Mesothelial cell of epicardium (in vitro differentiated cells): ENCODE data around the gene ELMO3. TPM values are rescaled to one million over a fixed set of nuclear protein-coding genes. Genes with fewer than 3 reads are reported as not detected.

Experiments used
- DNase-seq, 2 experiments: peaks; one replicate each; pipeline ENCODE4 v3.0.0; 2021; ENCODE audit warnings: low spot score in 2 of 2; ENCODE audit not compliant: unreplicated experiment in 2 of 2
- H3K27ac Mint-ChIP-seq: 2 replicates; pipeline ENCODE4 v1.8.0; 2021; ENCODE audit warnings: mixed read lengths
- H3K27me3 Mint-ChIP-seq: 2 replicates; pipeline ENCODE4 v1.8.0; 2021; ENCODE audit warnings: low read depth, mixed read lengths
- H3K36me3 Mint-ChIP-seq: 2 replicates; pipeline ENCODE4 v1.8.0; 2021; ENCODE audit warnings: mixed read lengths
- H3K4me1 Mint-ChIP-seq: 2 replicates; pipeline ENCODE4 v1.8.0; 2021; ENCODE audit warnings: mixed read lengths
- H3K4me3 Mint-ChIP-seq: 2 replicates; pipeline ENCODE4 v1.8.0; 2021; ENCODE audit warnings: mild to moderate bottlenecking, moderate library complexity, mixed read lengths
- H3K9me3 Mint-ChIP-seq: 2 replicates; pipeline ENCODE4 v1.8.0; 2021; ENCODE audit warnings: mixed read lengths
- CTCF ChIP-seq: fragments of 200-600 bp; sonication (generic); IDR thresholded peaks from one replicate; pipeline ENCODE4 v1.5.0; 2021; ENCODE audit warnings: antibody characterized with exemption; ENCODE audit not compliant: unreplicated experiment
- total RNA-seq: library from RNA; stranded (reverse); gene quantifications from 3 replicates; pipeline ENCODE4 v1.2.1, GENCODE V29; 2021

The ELMO3 gene
- total RNA-seq, 1 donor from 2014 or later = 9.7 TPM

- Mint-ChIP-seq H3K4me3 (no peak overlapping the region), H3K27ac (no peak overlapping the region), H3K4me1 (peaks cover 6% of the 10 kb centered on the region), H3K9me3 (no peaks in the 10 kb centered on the region), H3K27me3 (peaks cover 5% of the 10 kb centered on the region), H3K36me3 (peaks cover 3% of the 10 kb centered on the region)
- TF ChIP-seq CTCF = no peak
- DNase-seq = no peak
These were observed 2.7 kb downstream of the ELMO3 start for GRCh38 chr16:67201411-67202345.

- peaks cover 6% of the 10 kb centered on the region for H3K4me1 Mint-ChIP-seq
These were observed 3.5 kb downstream of the ELMO3 start for GRCh38 chr16:67202426-67202825.

DNA sequence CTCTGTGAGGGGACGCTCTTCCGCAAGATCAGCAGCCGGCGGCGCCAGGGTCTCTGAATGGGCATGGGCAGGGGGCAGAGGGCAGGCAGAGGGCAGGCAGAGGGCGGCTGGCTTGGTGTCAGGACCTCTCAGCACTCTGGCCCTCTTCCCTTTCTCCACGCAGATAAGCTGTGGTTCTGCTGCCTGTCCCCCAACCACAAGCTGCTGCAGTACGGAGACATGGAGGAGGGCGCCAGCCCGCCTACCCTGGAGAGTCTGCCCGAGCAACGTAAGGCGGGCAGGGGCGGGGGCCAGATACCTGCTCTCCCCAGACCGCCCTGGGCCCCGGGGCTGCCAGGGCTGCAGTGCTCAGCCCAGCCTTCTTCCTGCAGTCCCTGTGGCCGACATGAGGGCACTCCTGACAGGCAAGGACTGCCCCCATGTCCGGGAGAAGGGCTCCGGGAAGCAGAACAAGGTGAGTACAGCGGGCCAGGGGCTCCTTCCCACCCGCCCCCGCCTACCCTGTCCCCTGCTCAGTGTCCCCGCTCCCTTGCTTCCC is 4.1 kb downstream of the ELMO3 start:
- H3K4me1 Mint-ChIP-seq = peaks cover 6% of the 10 kb centered on the region
- no peak for DNase-seq
- no peaks in the 10 kb centered on the region for H3K9me3 Mint-ChIP-seq
- no peaks in the 10 kb centered on the region for H3K36me3 Mint-ChIP-seq
- H3K27ac Mint-ChIP-seq = no peak overlapping the region
- no peak overlapping the region for H3K4me3 Mint-ChIP-seq
- peaks cover 5% of the 10 kb centered on the region for H3K27me3 Mint-ChIP-seq
- TF ChIP-seq CTCF = no peak

More at GRCh38 chr16:67202426-67202825, 3.5 kb downstream of the ELMO3 start:
- Mint-ChIP-seq H3K27ac (no peak overlapping the region), H3K36me3 (no peaks in the 10 kb centered on the region), H3K27me3 (peaks cover 5% of the 10 kb centered on the region), H3K4me3 (no peak overlapping the region), H3K9me3 (no peaks in the 10 kb centered on the region)
- no peak for DNase-seq
- TF ChIP-seq CTCF = no peak

GRCh38 chr16:67204076-67204475 is 5.1 kb downstream of the ELMO3 start:
- no peaks in the 10 kb centered on the region for H3K36me3 Mint-ChIP-seq
- no peak overlapping the region for H3K4me3 Mint-ChIP-seq
- H3K9me3 Mint-ChIP-seq = no peaks in the 10 kb centered on the region
- no peak for TF ChIP-seq CTCF
- no peak for DNase-seq
- peaks cover 5% of the 10 kb centered on the region for H3K27me3 Mint-ChIP-seq
- no peak overlapping the region for H3K27ac Mint-ChIP-seq
- H3K4me1 Mint-ChIP-seq = peaks cover 6% of the 10 kb centered on the region

DNA sequence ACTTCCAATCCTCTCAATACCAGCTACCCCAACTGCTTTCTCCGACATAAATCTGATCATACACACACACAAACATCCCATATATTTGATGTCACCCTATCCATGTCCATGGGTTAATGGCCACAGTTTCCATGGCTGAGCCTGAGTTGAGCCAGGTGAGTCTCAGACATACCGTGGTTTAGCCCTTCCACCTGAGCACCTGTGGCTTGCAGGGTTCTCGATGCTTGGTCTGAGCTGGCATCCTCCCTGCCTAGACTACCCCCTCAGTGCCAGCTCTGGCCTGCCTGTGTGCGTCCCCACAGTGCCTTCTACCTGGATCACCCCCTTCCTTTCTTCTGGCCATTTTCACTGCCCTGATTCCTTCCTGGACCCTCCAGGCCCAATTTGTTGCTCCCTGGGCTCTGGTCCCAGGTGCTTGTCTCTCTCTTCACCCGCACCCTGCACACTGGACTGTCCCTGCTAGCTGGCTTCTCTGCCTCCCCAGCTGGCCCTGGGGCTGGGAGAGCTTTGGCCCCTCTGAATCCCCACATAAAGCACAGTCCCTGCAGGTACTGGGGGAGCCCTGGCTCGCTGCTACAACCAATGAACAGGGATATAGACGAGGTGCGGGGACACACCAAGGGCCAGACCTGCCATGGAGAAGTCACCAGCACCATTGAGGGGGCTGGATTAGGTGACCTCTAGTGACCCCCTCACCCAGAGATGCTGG is 7.4 kb downstream of the ELMO3 start:
- Mint-ChIP-seq H3K4me3 (no peak overlapping the region), H3K9me3 (no peaks in the 10 kb centered on the region), H3K27ac (no peak overlapping the region), H3K36me3 (no peaks in the 10 kb centered on the region), H3K27me3 (no peaks in the 10 kb centered on the region), H3K4me1 (no peaks in the 10 kb centered on the region)
- TF ChIP-seq CTCF = no peak
- DNase-seq = no peak
